Fibroblast of mammary gland (primary cell): ENCODE data around the gene TBC1D22A.
A peak's percentile ranks its signal among the peaks of the same experiment; 100 is the strongest.

ENCODE experiments used
- DNase-seq: peaks from one replicate; pipeline ENCODE4 v3.0.0-alpha.2; 2010; ENCODE audit warnings: low read depth
- H3K4me3 ChIP-seq: 2 replicates; pipeline ENCODE4 v1.5.1; 2011; ENCODE audit warnings: low read depth, mild to moderate bottlenecking, low read length, moderate library complexity; ENCODE audit not compliant: control insufficient read depth
- CTCF ChIP-seq: conservative IDR thresholded peaks from 2 replicates; pipeline ENCODE4 v1.5.1; 2011; ENCODE audit warnings: low read depth, low read length, inconsistent platforms; ENCODE audit not compliant: control insufficient read depth, insufficient read depth

TBC1D22A gene

GRCh38 chr22:46753360-46753759, 9.1 kb upstream of the TBC1D22A start:
- no peak for DNase-seq
- H3K4me3 ChIP-seq = no peak overlapping the region
- no peak for TF ChIP-seq CTCF

- H3K4me3 ChIP-seq = no peak overlapping the region
- TF ChIP-seq CTCF = no peak
- no peak for DNase-seq
Measured at GRCh38 chr22:46753761-46754109, 8.7 kb upstream of the TBC1D22A start.

GRCh38 chr22:46754110-46754799, 8.2 kb upstream of the TBC1D22A start:
- no peak for TF ChIP-seq CTCF
- H3K4me3 ChIP-seq = no peak overlapping the region
- DNase-seq = peak; percentile 98

- no peak overlapping the region for H3K4me3 ChIP-seq
- TF ChIP-seq CTCF = no peak
- DNase-seq = no peak
Measured at GRCh38 chr22:46754826-46755225, 7.6 kb upstream of the TBC1D22A start.

- no peak for TF ChIP-seq CTCF
- H3K4me3 ChIP-seq = no peak overlapping the region
- no peak for DNase-seq
Measured at GRCh38 chr22:46755525-46755924, 6.9 kb upstream of the TBC1D22A start.

GRCh38 chr22:46756097-46756496, 6.4 kb upstream of the TBC1D22A start:
- no peak for DNase-seq
- H3K4me3 ChIP-seq = no peak overlapping the region
- no peak for TF ChIP-seq CTCF

GRCh38 chr22:46757104-46757503, 5.3 kb upstream of the TBC1D22A start:
- DNase-seq = no peak
- no peak for TF ChIP-seq CTCF
- H3K4me3 ChIP-seq = no peak overlapping the region
